ENCODE measurements around the gene NYNRIN.

Gene NYNRIN

GRCh38 chr14:24458736-24459135 is 59.9 kb downstream of the NYNRIN start:
- DNase-seq, result no peak

DNA sequence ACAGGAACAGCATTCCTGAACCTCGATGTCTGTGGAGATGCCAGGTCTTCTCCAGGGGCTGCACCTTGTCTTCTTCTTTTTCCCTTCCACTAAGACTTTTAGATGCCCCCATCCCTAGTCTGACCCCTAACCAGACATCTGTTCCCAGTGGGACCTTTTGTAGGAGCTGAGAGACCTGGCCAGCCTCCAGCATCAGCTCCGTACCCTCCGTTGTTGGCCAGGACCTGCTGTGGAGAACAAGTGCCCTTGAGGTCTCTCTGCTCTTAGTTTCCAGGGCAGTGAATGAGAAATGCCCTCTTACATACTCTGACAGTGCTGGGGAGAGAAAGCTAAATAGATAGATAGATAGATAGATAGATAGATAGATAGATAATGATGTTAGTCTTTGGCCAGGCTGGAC is 60.5 kb downstream of the NYNRIN start:
- DNase-seq, result no peak

DNA sequence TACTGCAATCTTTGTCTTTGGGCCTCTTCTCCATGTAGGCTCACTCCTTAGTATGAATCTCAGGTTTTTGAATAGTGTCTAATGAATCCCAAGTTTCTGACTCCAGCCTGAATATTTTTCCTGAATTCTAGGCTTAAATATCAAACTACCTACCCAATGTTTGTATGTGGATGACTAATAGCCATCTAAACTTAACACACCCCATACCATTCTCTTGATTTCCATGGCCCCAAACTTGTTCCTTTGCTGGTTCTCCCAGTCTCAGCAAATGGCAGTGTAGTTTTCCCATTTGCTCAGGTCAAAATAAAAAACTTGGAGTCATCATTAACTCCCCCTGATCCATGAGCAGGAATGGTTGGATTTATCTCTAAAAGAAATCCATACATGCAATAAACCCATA is 62.5 kb downstream of the NYNRIN start:
- DNase-seq, result no peak

DNA sequence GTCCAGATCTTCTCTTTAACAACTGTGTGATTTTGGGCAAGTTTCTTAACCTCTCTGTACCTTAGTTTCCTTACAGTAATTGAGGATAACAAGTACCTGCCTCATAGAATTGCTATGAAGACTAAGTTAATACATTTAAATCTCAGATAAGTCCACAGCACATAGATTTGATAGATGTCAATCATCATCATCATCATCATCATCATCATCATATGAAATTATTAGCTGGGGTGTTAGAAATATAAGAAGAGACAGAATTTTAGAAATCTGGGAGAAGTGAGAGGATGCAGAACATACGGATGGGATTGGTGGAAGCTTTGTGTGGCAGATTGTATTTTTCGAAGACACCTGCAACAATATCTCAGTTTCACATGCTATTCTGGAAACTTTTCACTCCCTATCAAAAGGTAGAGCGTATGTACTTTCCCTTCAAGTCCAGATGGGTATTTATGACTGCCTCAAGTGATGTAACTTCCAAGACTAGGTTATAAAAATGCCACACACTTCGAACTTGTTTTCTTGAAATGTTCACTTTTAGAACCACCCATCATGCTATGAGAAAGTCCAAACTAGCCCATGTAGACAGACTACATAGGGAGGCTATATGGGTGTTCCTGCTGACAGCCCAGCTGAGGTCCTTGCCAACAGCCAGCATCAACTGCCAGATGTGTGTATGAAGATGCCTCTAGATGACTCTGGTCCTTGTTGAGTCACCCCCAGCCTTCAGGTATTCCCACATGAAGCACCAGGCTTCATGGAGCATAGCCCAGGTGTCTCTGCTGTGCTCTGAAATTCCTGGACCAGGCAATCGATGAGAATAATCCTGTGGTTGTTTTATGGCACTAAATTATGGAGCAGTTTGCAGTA is 64.4 kb downstream of the NYNRIN start:
- no peak for DNase-seq

DNA sequence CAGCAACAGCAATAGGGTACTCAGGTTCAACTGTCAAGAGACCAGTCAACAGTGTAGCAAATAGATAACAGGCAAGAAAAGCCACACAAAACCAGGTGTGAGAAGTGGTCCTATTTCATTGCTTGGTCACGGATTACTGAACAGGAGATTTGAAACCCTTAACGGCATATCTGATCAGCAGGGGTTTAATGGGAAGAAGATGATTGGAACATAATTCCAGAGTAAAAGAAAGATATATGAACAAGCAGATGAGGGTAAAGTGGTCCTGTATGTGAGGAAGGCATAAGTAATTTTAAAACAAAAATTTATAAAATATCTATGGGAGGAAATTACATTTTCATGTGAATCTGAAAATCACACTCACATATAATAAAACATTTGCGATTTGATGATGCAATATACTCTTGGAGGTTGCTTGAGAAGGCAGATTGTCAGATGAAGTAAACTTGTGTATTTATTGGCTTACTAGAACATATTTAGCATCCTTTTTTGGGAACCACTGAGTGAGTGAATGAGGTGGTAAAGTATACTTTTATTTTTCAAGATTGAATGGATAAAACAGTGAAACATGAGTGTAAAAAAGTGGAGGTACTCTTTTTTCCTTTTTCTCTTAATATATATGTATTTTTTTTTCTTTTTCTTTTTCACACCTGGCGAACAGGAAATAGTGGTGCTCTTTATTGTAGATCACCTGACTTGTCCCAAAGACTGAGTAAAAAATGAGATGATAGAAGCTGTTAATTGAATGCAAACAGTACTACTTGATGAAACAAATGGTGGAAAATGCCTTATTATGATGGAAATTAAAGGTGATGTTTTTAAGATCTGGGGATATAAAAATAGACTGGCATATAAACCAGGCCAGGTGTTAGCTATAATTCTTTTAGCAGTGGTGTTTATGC is 65.3 kb downstream of the NYNRIN start:
- DNase-seq, result no peak

GRCh38 chr14:24465368-24465767 is 66.6 kb downstream of the NYNRIN start:
- DNase-seq, result no peak

DNA sequence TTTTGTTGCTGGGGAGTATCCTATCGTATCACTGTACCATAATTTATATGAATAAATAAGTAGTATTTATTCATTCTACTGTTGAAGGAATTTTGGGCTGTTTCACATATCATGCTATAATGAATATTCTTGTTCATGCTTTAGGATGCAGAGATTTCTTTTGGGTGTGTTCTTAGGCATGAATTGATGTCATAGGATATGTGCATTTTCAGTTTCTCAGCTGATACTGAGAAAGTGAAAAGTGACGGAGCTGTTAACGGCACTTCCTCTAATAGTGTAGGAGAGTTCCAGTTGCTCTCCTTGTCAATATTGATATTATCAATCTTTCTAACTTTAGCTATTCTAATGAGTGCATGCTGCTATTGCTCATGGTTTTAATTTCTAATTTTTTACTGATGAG is 67.0 kb downstream of the NYNRIN start:
- no peak for DNase-seq
